ENCODE data around the gene ROMO1. TPM values are rescaled to one million over a fixed set of nuclear protein-coding genes. Genes with fewer than 3 reads are reported as not detected.

ROMO1 gene
- total RNA-seq, 4 donors from 2014 or later, result 215 to 328 (median 269) TPM

DNA sequence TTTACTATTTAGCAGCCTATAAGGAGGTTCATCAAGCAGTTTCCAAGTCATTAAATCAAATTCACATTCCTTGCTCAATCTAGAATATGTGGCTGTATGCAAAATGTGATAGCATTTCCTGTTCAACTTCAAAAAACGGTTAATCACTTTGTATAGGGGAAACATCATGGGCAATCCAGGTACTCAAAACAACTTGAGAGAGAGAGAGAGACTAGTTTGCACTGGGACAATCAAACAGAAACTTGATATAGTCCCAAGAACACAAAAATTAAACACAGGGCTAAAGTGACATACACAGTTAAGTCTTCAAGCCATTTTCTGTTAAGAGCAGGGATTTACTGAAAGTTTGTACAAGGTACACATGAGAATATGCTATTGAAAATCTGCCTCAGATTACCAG lies 41.9 kb upstream of the ROMO1 start:
- no peak for TF ChIP-seq CTCF (IDR thresholded peaks at IDR 0.05; ENCODE audit: low read depth)

DNA sequence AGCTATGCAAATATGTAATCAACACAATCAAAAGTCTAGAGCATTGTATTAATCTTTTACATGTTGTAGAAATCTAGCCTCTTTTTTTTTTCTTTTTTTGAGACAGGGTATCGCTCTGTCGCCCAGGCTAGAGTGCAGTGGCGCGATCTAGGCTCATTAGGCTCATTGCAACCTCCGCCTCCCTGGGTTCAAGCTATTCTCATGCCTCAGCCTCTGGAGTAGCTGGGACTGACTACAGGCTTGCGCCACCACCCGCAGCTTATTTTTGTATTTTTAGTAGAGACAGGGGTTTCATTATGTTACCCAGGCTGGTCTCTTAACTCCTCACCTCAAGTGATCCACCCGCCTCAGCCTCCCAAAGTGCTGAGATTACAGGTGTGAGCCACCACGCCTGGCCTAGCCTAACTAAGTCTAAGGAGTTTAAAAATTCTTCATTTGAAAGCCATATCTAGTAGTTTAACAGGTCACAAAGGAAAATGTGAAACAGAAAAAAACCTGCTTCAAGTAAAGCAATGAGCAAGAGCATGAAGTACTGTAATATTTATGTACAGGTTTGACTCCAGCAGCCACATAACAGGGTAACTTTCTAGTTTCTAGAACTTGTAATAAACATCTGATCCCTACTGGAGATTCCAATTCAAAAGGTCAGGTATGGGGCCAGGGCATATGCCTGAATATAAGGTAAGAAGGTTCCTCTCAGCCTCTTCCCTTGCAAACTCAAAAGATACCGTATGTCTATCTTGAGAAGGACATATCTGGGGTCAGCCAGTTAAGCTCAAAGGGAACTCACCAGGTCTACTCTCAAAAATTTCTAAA lies 38.9 kb upstream of the ROMO1 start:
- TF ChIP-seq CTCF (IDR thresholded peaks at IDR 0.05; ENCODE audit: low read depth), result no peak

GRCh38 chr20:35661053-35661452 lies 38.2 kb upstream of the ROMO1 start:
- TF ChIP-seq CTCF (IDR thresholded peaks at IDR 0.05; ENCODE audit: low read depth), result no peak

GRCh38 chr20:35661908-35662307 lies 37.3 kb upstream of the ROMO1 start:
- TF ChIP-seq CTCF (IDR thresholded peaks at IDR 0.05; ENCODE audit: low read depth), result no peak

GRCh38 chr20:35662551-35662950 lies 36.7 kb upstream of the ROMO1 start:
- TF ChIP-seq CTCF (IDR thresholded peaks at IDR 0.05; ENCODE audit: low read depth), result no peak

GRCh38 chr20:35663516-35664465 lies 35.4 kb upstream of the ROMO1 start:
- no peak for TF ChIP-seq CTCF (IDR thresholded peaks at IDR 0.05; ENCODE audit: low read depth)

Measured in subcutaneous adipose tissue (tissue), 4 donors.